Ovary (tissue), 9 donors: ENCODE data around the gene SFXN5. TPM values are rescaled to one million over a fixed set of nuclear protein-coding genes. Genes with fewer than 3 reads are reported as not detected.

Experiments
- DNase-seq, 5 donors: peaks; one replicate each; pipeline ENCODE4 v3.0.0-alpha.2; 2019 to 2020
- H3K27ac ChIP-seq, 2 donors: fragments of 200-600 bp; one replicate each; pipeline versions ENCODE4 v1.5.1 to v1.8.0; 2019 to 2022
- H3K27me3 ChIP-seq: fragments of 200-600 bp; one replicate; pipeline ENCODE4 v1.8.0; 2022
- H3K36me3 ChIP-seq: fragments of 200-600 bp; sonication (generic); one replicate; pipeline ENCODE4 v1.5.1; 2019
- H3K4me1 ChIP-seq: one replicate; pipeline ENCODE4 v1.8.1; 2013; ENCODE audit warnings: mild to moderate bottlenecking, moderate library complexity; ENCODE audit not compliant: insufficient read depth
- H3K4me3 ChIP-seq: fragments of 200-600 bp; sonication (generic); one replicate; pipeline ENCODE4 v1.5.1; 2017
- H3K9me3 ChIP-seq, 2 donors: fragments of 200-600 bp in 1 of 2; sonication (generic) in 1 of 2; one replicate each; pipeline versions ENCODE4 v1.5.1 to v1.8.1; 2013 to 2019; ENCODE audit warnings: mild to moderate bottlenecking in 1 of 2, moderate library complexity in 1 of 2
- CTCF ChIP-seq, 3 donors: fragments of 450-650 bp in 2 of 3; fragments of 200-600 bp in 1 of 3; IDR thresholded peaks; one replicate each; pipeline versions ENCODE4 v1.5.1 to v1.8.0; 2016 to 2022; ENCODE audit warnings: antibody characterized with exemption in 3 of 3, mild to moderate bottlenecking in 1 of 3
- EP300 ChIP-seq: sonication (generic); formaldehyde crosslinking; IDR thresholded peaks from one replicate; pipeline ENCODE4 v1.6.1; 2017; ENCODE audit warnings: antibody characterized with exemption
- POLR2A ChIP-seq: fragments of 450-650 bp; IDR thresholded peaks from one replicate; pipeline ENCODE4 v1.6.1; 2017; ENCODE audit warnings: antibody characterized with exemption, mild to moderate bottlenecking, moderate library complexity
- WGBS, 3 donors: extraction: QIAGEN DNeasy Blood & Tissue Kit in 1 of 3; methylation state at CpG; one replicate each; pipeline versions ENCODE4 v1.1.5 to v1.1.7; 2013 to 2017; 5-methylcytosine and 5-hydroxymethylcytosine counted together
- intact Hi-C, 4 donors: fragments of 100-400 bp; cut with DNase I; formaldehyde crosslinking; loops; one replicate each; pipeline versions ENCODE4 v1.11.0 to v1.15.1; 2022 to 2023
- polyA plus RNA-seq, 2 donors: library from polyadenylated mRNA; stranded (reverse); fragments of 200-250 nt in 1 of 2; fragments of 350-450 nt in 1 of 2; fragmentation: Illumina TruSeq in 1 of 2; extraction: RNeasy Lipid Tissue Mini Kit (QIAGEN cat#74804) in 1 of 2; gene quantifications; one replicate each; pipeline ENCODE4 v1.2.3, GENCODE V29; 2013 to 2014
- total RNA-seq, 7 donors: library from RNA; depleted of rRNA in 2 of 7; stranded (reverse); fragments of >200 nt in 2 of 7; fragmentation: NEBNext Ultra II Directional in 3 of 7; extraction: Animal tissue kit (Norgen Biotek cat#: 25700) in 3 of 7; gene quantifications; one replicate each; pipeline versions ENCODE4 v1.1.0 to v1.2.4, GENCODE V29; 2016 to 2023
- donor health status: DM: no; HTN: no; CAD: no; lungs with moderate emphysema.
- donor health status: DM: no; HTN: no; CAD: no.
- donor health status: Bipolar disorder and iron deficiency.
- donor health status: DM: yes; HTN: yes; CAD: no.
- donor health status: DM: no; HTN: no; CAD: no.
- donor health status: DM: yes; HTN: yes; CAD: no.

Gene SFXN5
- total and polyA plus RNA-seq, 9 donors = 4.3 to 19.3 (median 11.6) TPM

- Histone ChIP-seq H3K4me1 (no peaks in the 10 kb centered on the region), H3K27ac (no peak overlapping the region), H3K4me3 (no peak overlapping the region), H3K36me3 (no peaks in the 10 kb centered on the region), H3K27me3 (no peaks in the 10 kb centered on the region), H3K9me3 (no peaks in the 10 kb centered on the region)
- no peak for DNase-seq
- intact Hi-C loops = no loop called here
- WGBS, 3 donors = 68 to 88% (median 83%) methylated on average over 5 of the region's 5 CpGs
- no peak for TF ChIP-seq EP300
- no peak for TF ChIP-seq POLR2A
- no peak for TF ChIP-seq CTCF (IDR thresholded peaks at IDR 0.05)
Observed at GRCh38 chr2:72900191-72900825, 171.2 kb downstream of the SFXN5 start.

GRCh38 chr2:72898585-72898906 lies 173.0 kb downstream of the SFXN5 start:
- Histone ChIP-seq H3K36me3 (no peaks in the 10 kb centered on the region), H3K4me1 (no peaks in the 10 kb centered on the region), H3K4me3 (no peak overlapping the region), H3K27me3 (no peaks in the 10 kb centered on the region), H3K27ac (no peak overlapping the region), H3K9me3 (no peaks in the 10 kb centered on the region)
- no peak for TF ChIP-seq EP300
- TF ChIP-seq POLR2A = no peak
- TF ChIP-seq CTCF (IDR thresholded peaks at IDR 0.05) = no peak
- whole genome bisulfite sequencing, 3 donors = 67 to 75% (median 68%) methylated on average over 2 of the region's 2 CpGs
- no peak for DNase-seq
- intact Hi-C loops = loop anchor here in 1 of 4 donors (10.0 kb wide), 1 partner anchor 186 kb away; no protein-coding TSS in a partner anchor

GRCh38 chr2:72897785-72898584 lies 173.5 kb downstream of the SFXN5 start:
- Histone ChIP-seq H3K27ac (no peak overlapping the region), H3K4me3 (no peak overlapping the region), H3K36me3 (no peaks in the 10 kb centered on the region), H3K4me1 (no peaks in the 10 kb centered on the region), H3K9me3 (no peaks in the 10 kb centered on the region), H3K27me3 (no peaks in the 10 kb centered on the region)
- 56 to 61% (median 58%) methylated on average over 18 of the region's 18 CpGs for WGBS, 3 donors
- no peak for DNase-seq
- intact Hi-C loops = loop anchor here in 1 of 4 donors (10.0 kb wide), 1 partner anchor 187 kb away; no protein-coding TSS in a partner anchor
- TF ChIP-seq EP300 (no peak), CTCF (IDR thresholded peaks at IDR 0.05) (no peak), POLR2A (no peak)

- intact Hi-C loops = loop anchor here in 1 of 4 donors (10.0 kb wide), 1 partner anchor 188 kb away; no protein-coding TSS in a partner anchor
Observed at GRCh38 chr2:72896446-72896845, 175.1 kb downstream of the SFXN5 start.

More at GRCh38 chr2:72896446-72896845, 175.1 kb downstream of the SFXN5 start:
- no peaks in the 10 kb centered on the region for H3K4me1 ChIP-seq
- no peaks in the 10 kb centered on the region for H3K27me3 ChIP-seq
- no peak overlapping the region for H3K27ac ChIP-seq
- TF ChIP-seq POLR2A (no peak), EP300 (no peak), CTCF (IDR thresholded peaks at IDR 0.05) (no peak)
- H3K4me3 ChIP-seq = no peak overlapping the region
- WGBS, 3 donors = 78 to 82% (median 80%) methylated on average over 4 of the region's 4 CpGs
- no peaks in the 10 kb centered on the region for H3K36me3 ChIP-seq
- DNase-seq = no peak
- no peaks in the 10 kb centered on the region for H3K9me3 ChIP-seq
